Measurements from ENCODE around the gene AZIN2.
"Not testable (repeated sequence)": the region's sequence is repeated elsewhere in the genome, so short reads cannot be mapped to it uniquely, and the experiment has no call there.

GRCh38 chr1:33068108-33068507 lies 12.8 kb upstream of the AZIN2 start:
- not testable (repeated sequence) for TF ChIP-seq KAT7 (CRISPR knock-in tag; IDR thresholded peaks at IDR 0.05; ENCODE audit: borderline replicate concordance); POLR2A (conservative IDR thresholded peaks at IDR 0.05); CHD4 (IDR thresholded peaks at IDR 0.05; ENCODE audit: insufficient read depth, insufficient replicate concordance, low read depth, low read length, poor library complexity, severe bottlenecking); RBM25 (IDR thresholded peaks at IDR 0.05; ENCODE audit: low read depth, low read length, severe bottlenecking); ZNF589 (CRISPR knock-in tag; IDR thresholded peaks at IDR 0.05; ENCODE audit: low read depth); CREB1 (IDR thresholded peaks at IDR 0.05); CREB1 (CRISPR knock-in tag; IDR thresholded peaks at IDR 0.05); YBX1 (IDR thresholded peaks at IDR 0.05); ZNF668 (CRISPR knock-in tag; IDR thresholded peaks at IDR 0.05); WHSC1 (IDR thresholded peaks at IDR 0.05; ENCODE audit: low read length); ZNF766 (CRISPR knock-in tag; conservative IDR thresholded peaks at IDR 0.05)
- TF ChIP-seq, protein P1, sequence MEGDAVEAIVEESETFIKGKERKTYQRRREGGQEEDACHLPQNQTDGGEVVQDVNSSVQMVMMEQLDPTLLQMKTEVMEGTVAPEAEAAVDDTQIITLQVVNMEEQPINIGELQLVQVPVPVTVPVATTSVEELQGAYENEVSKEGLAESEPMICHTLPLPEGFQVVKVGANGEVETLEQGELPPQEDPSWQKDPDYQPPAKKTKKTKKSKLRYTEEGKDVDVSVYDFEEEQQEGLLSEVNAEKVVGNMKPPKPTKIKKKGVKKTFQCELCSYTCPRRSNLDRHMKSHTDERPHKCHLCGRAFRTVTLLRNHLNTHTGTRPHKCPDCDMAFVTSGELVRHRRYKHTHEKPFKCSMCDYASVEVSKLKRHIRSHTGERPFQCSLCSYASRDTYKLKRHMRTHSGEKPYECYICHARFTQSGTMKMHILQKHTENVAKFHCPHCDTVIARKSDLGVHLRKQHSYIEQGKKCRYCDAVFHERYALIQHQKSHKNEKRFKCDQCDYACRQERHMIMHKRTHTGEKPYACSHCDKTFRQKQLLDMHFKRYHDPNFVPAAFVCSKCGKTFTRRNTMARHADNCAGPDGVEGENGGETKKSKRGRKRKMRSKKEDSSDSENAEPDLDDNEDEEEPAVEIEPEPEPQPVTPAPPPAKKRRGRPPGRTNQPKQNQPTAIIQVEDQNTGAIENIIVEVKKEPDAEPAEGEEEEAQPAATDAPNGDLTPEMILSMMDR (IDR thresholded peaks at IDR 0.05 in 2 of 3, conservative IDR thresholded peaks at IDR 0.05 in 1 of 3; ENCODE audit: insufficient read depth in 2 of 3, low read depth in 1 of 3, low read length in 3 of 3): not testable (repeated sequence)
- TF ChIP-seq, protein P2, sequence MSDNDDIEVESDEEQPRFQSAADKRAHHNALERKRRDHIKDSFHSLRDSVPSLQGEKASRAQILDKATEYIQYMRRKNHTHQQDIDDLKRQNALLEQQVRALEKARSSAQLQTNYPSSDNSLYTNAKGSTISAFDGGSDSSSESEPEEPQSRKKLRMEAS (CRISPR knock-in tag; IDR thresholded peaks at IDR 0.05): not testable (repeated sequence)
- TF ChIP-seq, protein P3, sequence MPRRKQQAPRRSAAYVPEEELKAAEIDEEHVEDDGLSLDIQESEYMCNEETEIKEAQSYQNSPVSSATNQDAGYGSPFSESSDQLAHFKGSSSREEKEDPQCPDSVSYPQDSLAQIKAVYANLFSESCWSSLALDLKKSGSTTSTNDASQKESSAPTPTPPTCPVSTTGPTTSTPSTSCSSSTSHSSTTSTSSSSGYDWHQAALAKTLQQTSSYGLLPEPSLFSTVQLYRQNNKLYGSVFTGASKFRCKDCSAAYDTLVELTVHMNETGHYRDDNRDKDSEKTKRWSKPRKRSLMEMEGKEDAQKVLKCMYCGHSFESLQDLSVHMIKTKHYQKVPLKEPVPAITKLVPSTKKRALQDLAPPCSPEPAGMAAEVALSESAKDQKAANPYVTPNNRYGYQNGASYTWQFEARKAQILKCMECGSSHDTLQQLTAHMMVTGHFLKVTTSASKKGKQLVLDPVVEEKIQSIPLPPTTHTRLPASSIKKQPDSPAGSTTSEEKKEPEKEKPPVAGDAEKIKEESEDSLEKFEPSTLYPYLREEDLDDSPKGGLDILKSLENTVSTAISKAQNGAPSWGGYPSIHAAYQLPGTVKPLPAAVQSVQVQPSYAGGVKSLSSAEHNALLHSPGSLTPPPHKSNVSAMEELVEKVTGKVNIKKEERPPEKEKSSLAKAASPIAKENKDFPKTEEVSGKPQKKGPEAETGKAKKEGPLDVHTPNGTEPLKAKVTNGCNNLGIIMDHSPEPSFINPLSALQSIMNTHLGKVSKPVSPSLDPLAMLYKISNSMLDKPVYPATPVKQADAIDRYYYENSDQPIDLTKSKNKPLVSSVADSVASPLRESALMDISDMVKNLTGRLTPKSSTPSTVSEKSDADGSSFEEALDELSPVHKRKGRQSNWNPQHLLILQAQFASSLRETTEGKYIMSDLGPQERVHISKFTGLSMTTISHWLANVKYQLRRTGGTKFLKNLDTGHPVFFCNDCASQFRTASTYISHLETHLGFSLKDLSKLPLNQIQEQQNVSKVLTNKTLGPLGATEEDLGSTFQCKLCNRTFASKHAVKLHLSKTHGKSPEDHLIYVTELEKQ (CRISPR knock-in tag; IDR thresholded peaks at IDR 0.05): not testable (repeated sequence)

Data from K562 (cell line).